MM.1S (cell line): ENCODE results near the gene UNC93B1.

ENCODE experiments used
- DNase-seq: peaks from one replicate; pipeline ENCODE4 v3.0.0-alpha.2; 2015
- H2AFZ ChIP-seq: fragments of 300-600 bp; sonication (generic); 2 replicates; pipeline ENCODE4 v1.6.0; 2016; ENCODE audit warnings: antibody characterized with exemption, low read length
- H3F3A ChIP-seq: fragments of 300-600 bp; sonication (generic); 2 replicates; pipeline ENCODE4 v1.6.1; 2016; ENCODE audit warnings: mild to moderate bottlenecking, antibody characterized with exemption, low read length, moderate library complexity, mixed read lengths; ENCODE audit not compliant: insufficient read depth
- H3K27ac ChIP-seq: fragments of 300-600 bp; sonication (generic); 2 replicates; pipeline ENCODE4 v1.5.1; 2016; ENCODE audit warnings: mild to moderate bottlenecking, low read length
- H3K27me3 ChIP-seq: fragments of 300-600 bp; sonication (generic); replicated peaks from 2 replicates; pipeline ENCODE4 v1.6.0; 2016; ENCODE audit warnings: low read length; ENCODE audit not compliant: insufficient read depth
- H3K36me3 ChIP-seq: fragments of 300-600 bp; sonication (generic); replicated peaks from 2 replicates; pipeline ENCODE4 v1.6.1; 2016; ENCODE audit warnings: mild to moderate bottlenecking, low read length, mixed read lengths; ENCODE audit not compliant: insufficient read depth
- H3K4me1 ChIP-seq: fragments of 300-600 bp; sonication (generic); 2 replicates; pipeline ENCODE4 v1.6.1; 2016; ENCODE audit warnings: low read length, mixed read lengths
- H3K4me2 ChIP-seq: fragments of 300-600 bp; sonication (generic); 2 replicates; pipeline ENCODE4 v1.6.0; 2016; ENCODE audit warnings: low read depth, low read length
- H3K4me3 ChIP-seq: fragments of 300-600 bp; sonication (generic); 2 replicates; pipeline ENCODE4 v1.5.1; 2016; ENCODE audit warnings: low read length, mixed read lengths
- H3K79me2 ChIP-seq: fragments of 300-600 bp; sonication (generic); 2 replicates; pipeline ENCODE4 v1.6.1; 2016; ENCODE audit warnings: mixed run types, low read length, mixed read lengths
- H3K9ac ChIP-seq: fragments of 300-600 bp; sonication (generic); 2 replicates; pipeline ENCODE4 v1.6.1; 2016; ENCODE audit warnings: low read length, mixed read lengths
- H3K9me2 ChIP-seq: fragments of 300-600 bp; sonication (generic); replicated peaks from 2 replicates; pipeline ENCODE4 v1.6.1; 2016; ENCODE audit warnings: mild to moderate bottlenecking, low read length, mixed read lengths; ENCODE audit not compliant: insufficient read depth
- H3K9me3 ChIP-seq: fragments of 300-600 bp; sonication (generic); replicated peaks from 2 replicates; pipeline ENCODE4 v1.6.1; 2016; ENCODE audit warnings: mild to moderate bottlenecking, low read length, mixed read lengths; ENCODE audit not compliant: insufficient read depth
- H4K20me1 ChIP-seq: fragments of 300-600 bp; sonication (generic); 2 replicates; pipeline ENCODE4 v1.6.1; 2016; ENCODE audit warnings: mild to moderate bottlenecking, low read length, moderate library complexity, mixed read lengths; ENCODE audit not compliant: insufficient read depth
- EZH2 ChIP-seq: fragments of 300-600 bp; sonication (generic); optimal IDR thresholded peaks from 2 replicates; pipeline ENCODE3; 2017; ENCODE audit warnings: low read depth, mild to moderate bottlenecking, antibody characterized with exemption, low read length, mixed read lengths
- EZH2phosphoT487 ChIP-seq: fragments of 300-600 bp; sonication (generic); IDR thresholded peaks from 2 replicates; pipeline ENCODE4 v1.6.1; 2018; ENCODE audit warnings: antibody characterized with exemption, low read length
- TF ChIP-seq, protein P1 (sequence below): fragments of 300-600 bp; sonication (generic); IDR thresholded peaks from 2 replicates; pipeline ENCODE4 v1.5.1; 2016; ENCODE audit warnings: antibody characterized with exemption, low read length, mixed read lengths

UNC93B1 gene

GRCh38 chr11:68019486-68019885, 15.6 kb upstream of the UNC93B1 start:
- DNase-seq = no peak

GRCh38 chr11:68018730-68019190, 14.9 kb upstream of the UNC93B1 start:
- no peak for TF ChIP-seq EZH2
- TF ChIP-seq, protein P1, sequence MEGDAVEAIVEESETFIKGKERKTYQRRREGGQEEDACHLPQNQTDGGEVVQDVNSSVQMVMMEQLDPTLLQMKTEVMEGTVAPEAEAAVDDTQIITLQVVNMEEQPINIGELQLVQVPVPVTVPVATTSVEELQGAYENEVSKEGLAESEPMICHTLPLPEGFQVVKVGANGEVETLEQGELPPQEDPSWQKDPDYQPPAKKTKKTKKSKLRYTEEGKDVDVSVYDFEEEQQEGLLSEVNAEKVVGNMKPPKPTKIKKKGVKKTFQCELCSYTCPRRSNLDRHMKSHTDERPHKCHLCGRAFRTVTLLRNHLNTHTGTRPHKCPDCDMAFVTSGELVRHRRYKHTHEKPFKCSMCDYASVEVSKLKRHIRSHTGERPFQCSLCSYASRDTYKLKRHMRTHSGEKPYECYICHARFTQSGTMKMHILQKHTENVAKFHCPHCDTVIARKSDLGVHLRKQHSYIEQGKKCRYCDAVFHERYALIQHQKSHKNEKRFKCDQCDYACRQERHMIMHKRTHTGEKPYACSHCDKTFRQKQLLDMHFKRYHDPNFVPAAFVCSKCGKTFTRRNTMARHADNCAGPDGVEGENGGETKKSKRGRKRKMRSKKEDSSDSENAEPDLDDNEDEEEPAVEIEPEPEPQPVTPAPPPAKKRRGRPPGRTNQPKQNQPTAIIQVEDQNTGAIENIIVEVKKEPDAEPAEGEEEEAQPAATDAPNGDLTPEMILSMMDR = no peak
- TF ChIP-seq EZH2phosphoT487 = no peak
- Histone ChIP-seq H3K9me2 (no peaks in the 10 kb centered on the region), H3K27me3 (no peaks in the 10 kb centered on the region), H4K20me1 (no peaks in the 10 kb centered on the region), H3K27ac (no peak overlapping the region), H3K36me3 (no peaks in the 10 kb centered on the region), H2AFZ (no peak overlapping the region), H3K4me3 (no peak overlapping the region), H3K79me2 (no peaks in the 10 kb centered on the region), H3K9ac (no peak overlapping the region), H3K4me1 (peaks cover 14% of the 10 kb centered on the region), H3F3A (peaks cover 3% of the 10 kb centered on the region; the same call in 1 of the 2 replicates), H3K4me2 (no peak overlapping the region), H3K9me3 (no peaks in the 10 kb centered on the region)
- DNase-seq = no peak

More at GRCh38 chr11:68019486-68019885, 15.6 kb upstream of the UNC93B1 start:
- Histone ChIP-seq H3F3A (no peaks in the 10 kb centered on the region), H3K4me1 (peaks cover 9% of the 10 kb centered on the region), H3K9ac (no peak overlapping the region), H3K9me3 (no peaks in the 10 kb centered on the region), H2AFZ (no peak overlapping the region), H3K79me2 (no peaks in the 10 kb centered on the region), H3K4me2 (no peak overlapping the region), H3K27me3 (no peaks in the 10 kb centered on the region), H3K4me3 (no peak overlapping the region), H3K9me2 (no peaks in the 10 kb centered on the region), H3K36me3 (no peaks in the 10 kb centered on the region), H3K27ac (no peak overlapping the region), H4K20me1 (no peaks in the 10 kb centered on the region)
- TF ChIP-seq EZH2phosphoT487 = no peak
- TF ChIP-seq EZH2 = no peak
- TF ChIP-seq, protein P1 = no peak

- H4K20me1 ChIP-seq = no peaks in the 10 kb centered on the region
- no peaks in the 10 kb centered on the region for H3K79me2 ChIP-seq
- H3K4me1 ChIP-seq = peaks cover 20% of the 10 kb centered on the region
- no peaks in the 10 kb centered on the region for H3K27me3 ChIP-seq
- H2AFZ ChIP-seq = no peak overlapping the region
- no peak for DNase-seq
- no peak overlapping the region for H3K4me2 ChIP-seq
- H3K36me3 ChIP-seq = no peaks in the 10 kb centered on the region
- H3K9me2 ChIP-seq = no peaks in the 10 kb centered on the region
- TF ChIP-seq EZH2 (no peak), EZH2phosphoT487 (no peak)
- TF ChIP-seq, protein P1 = no peak
- no peak overlapping the region for H3K9ac ChIP-seq
- no peak overlapping the region for H3K27ac ChIP-seq
- no peaks in the 10 kb centered on the region for H3K9me3 ChIP-seq
- peaks cover 8% of the 10 kb centered on the region; the same call in 1 of the 2 replicates for H3F3A ChIP-seq
- no peak overlapping the region for H3K4me3 ChIP-seq
Observed at GRCh38 chr11:68017980-68018729, 14.3 kb upstream of the UNC93B1 start.
